Measurements from ENCODE around the gene RPS18.

- TF ChIP-seq EP300 (IDR thresholded peaks at IDR 0.05) (no peak), CTCF (IDR thresholded peaks at IDR 0.05) (no peak)
Observed at GRCh38 chr6:33272275-33273128, 627 bp downstream of the RPS18 start.

Data from ovary (tissue), 3 donors.